ENCODE measurements around the gene ANKMY1.

The ANKMY1 gene

DNA sequence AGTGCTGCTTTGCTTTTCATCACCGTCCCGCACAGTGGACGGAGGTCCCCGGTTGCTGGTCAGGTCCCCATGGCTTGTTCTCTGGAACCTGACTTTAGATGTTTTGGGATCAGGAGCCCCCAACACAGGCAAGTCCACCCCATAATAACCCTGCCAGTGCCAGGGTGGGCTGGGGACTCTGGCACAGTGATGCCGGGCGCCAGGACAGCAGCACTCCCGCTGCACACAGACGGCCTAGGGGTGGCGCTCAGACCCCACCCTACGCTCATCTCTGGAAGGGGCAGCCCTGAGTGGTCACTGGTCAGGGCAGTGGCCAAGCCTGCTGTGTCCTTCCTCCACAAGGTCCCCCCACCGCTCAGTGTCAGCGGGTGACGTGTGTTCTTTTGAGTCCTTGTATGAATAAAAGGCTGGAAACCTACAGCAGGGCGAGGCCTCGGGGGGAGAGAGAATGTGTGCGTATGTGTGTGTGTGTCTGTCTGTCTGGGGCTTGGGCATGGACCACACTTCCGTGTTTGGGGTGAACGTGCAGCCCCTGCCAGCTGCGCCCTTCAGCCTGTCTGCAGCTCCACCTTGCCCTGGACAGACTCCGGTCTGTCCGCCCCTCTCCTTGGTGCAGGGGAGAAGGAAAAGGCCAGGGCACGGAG, 90.0 kb downstream of the ANKMY1 start:
- no peak overlapping the region for H2AFZ ChIP-seq (ENCODE audit: low read length)
- no peaks in the 10 kb centered on the region for H3K4me1 ChIP-seq (ENCODE audit: insufficient read depth, low read length, poor library complexity, severe bottlenecking)
- no peaks in the 10 kb centered on the region for H4K20me1 ChIP-seq (ENCODE audit: insufficient read depth, low read length, poor library complexity, severe bottlenecking)

DNA sequence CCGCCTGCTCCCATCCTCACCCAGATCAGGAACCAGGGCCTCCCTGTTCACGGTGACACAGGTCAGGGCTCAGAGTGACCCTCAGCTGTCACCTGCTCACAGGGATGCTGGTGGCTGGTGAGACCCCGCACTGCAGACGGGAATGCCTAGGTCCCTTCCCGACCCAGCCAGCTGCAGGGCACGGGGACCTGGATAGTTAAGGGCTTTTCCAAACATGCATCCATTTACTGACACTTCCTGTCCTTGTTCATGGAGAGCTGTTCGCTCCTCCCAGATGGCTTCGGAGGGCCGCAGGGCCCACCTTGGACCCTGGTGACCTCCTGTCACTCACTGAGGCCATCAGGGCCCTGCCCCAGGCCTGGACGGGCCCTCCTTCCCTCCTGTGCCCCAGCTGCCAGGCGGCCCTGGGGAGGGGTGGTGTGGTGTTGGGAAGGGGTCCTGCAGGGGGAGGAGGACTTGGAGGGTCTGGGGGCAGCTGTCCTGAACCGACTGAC, 90.6 kb downstream of the ANKMY1 start:
- Histone ChIP-seq H3K4me2 (ENCODE audit: low read depth, low read length, poor library complexity, severe bottlenecking) (no peak overlapping the region), H3K9ac (ENCODE audit: low read depth, low read length, poor library complexity, severe bottlenecking) (no peak overlapping the region), H3K36me3 (ENCODE audit: insufficient read depth, low read length) (peaks cover 11% of the 10 kb centered on the region; the same call in 1 of the 2 replicates), H3K4me1 (ENCODE audit: insufficient read depth, low read length, poor library complexity, severe bottlenecking) (no peaks in the 10 kb centered on the region), H3K4me3 (ENCODE audit: low read length, poor library complexity, severe bottlenecking) (no peak overlapping the region), H4K20me1 (ENCODE audit: insufficient read depth, low read length, poor library complexity, severe bottlenecking) (no peaks in the 10 kb centered on the region), H3K9me3 (ENCODE audit: insufficient read depth, low read depth, low read length) (no peaks in the 10 kb centered on the region), H3K9me2 (replicated peaks; ENCODE audit: low read depth, low read length) (no peaks in the 10 kb centered on the region), H3K79me2 (ENCODE audit: insufficient read depth, low read length) (no peaks in the 10 kb centered on the region), H3K27me3 (ENCODE audit: insufficient read depth, low read length, poor library complexity, severe bottlenecking) (no peaks in the 10 kb centered on the region), H2AFZ (ENCODE audit: low read length) (no peak overlapping the region), H3F3A (ENCODE audit: low read depth) (no peaks in the 10 kb centered on the region)
- TF ChIP-seq, protein P1, sequence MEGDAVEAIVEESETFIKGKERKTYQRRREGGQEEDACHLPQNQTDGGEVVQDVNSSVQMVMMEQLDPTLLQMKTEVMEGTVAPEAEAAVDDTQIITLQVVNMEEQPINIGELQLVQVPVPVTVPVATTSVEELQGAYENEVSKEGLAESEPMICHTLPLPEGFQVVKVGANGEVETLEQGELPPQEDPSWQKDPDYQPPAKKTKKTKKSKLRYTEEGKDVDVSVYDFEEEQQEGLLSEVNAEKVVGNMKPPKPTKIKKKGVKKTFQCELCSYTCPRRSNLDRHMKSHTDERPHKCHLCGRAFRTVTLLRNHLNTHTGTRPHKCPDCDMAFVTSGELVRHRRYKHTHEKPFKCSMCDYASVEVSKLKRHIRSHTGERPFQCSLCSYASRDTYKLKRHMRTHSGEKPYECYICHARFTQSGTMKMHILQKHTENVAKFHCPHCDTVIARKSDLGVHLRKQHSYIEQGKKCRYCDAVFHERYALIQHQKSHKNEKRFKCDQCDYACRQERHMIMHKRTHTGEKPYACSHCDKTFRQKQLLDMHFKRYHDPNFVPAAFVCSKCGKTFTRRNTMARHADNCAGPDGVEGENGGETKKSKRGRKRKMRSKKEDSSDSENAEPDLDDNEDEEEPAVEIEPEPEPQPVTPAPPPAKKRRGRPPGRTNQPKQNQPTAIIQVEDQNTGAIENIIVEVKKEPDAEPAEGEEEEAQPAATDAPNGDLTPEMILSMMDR (conservative IDR thresholded peaks at IDR 0.05; ENCODE audit: low read length) = no peak
- TF ChIP-seq EZH2phosphoT487 (IDR thresholded peaks at IDR 0.05; ENCODE audit: borderline replicate concordance) = no peak

More for the DNA sequence above, 90.0 kb downstream of the ANKMY1 start:
- H3K9ac ChIP-seq (ENCODE audit: low read depth, low read length, poor library complexity, severe bottlenecking) = no peak overlapping the region
- H3K4me3 ChIP-seq (ENCODE audit: low read length, poor library complexity, severe bottlenecking) = no peak overlapping the region
- no peaks in the 10 kb centered on the region for H3K79me2 ChIP-seq (ENCODE audit: insufficient read depth, low read length)
- H3K9me2 ChIP-seq (replicated peaks; ENCODE audit: low read depth, low read length) = no peaks in the 10 kb centered on the region
- no peaks in the 10 kb centered on the region for H3F3A ChIP-seq (ENCODE audit: low read depth)
- H3K36me3 ChIP-seq (ENCODE audit: insufficient read depth, low read length) = peaks cover 11% of the 10 kb centered on the region; the same call in 1 of the 2 replicates
- no peaks in the 10 kb centered on the region for H3K27me3 ChIP-seq (ENCODE audit: insufficient read depth, low read length, poor library complexity, severe bottlenecking)
- no peak overlapping the region for H3K4me2 ChIP-seq (ENCODE audit: low read depth, low read length, poor library complexity, severe bottlenecking)
- no peak for TF ChIP-seq EZH2phosphoT487 (IDR thresholded peaks at IDR 0.05; ENCODE audit: borderline replicate concordance)
- TF ChIP-seq, protein P1 (conservative IDR thresholded peaks at IDR 0.05; ENCODE audit: low read length) = no peak
- H3K9me3 ChIP-seq (ENCODE audit: insufficient read depth, low read depth, low read length) = no peaks in the 10 kb centered on the region

GRCh38 chr2:240466579-240467148, 91.1 kb downstream of the ANKMY1 start:
- Histone ChIP-seq H4K20me1 (ENCODE audit: insufficient read depth, low read length, poor library complexity, severe bottlenecking) (no peaks in the 10 kb centered on the region), H3K9ac (ENCODE audit: low read depth, low read length, poor library complexity, severe bottlenecking) (no peak overlapping the region), H3K9me3 (ENCODE audit: insufficient read depth, low read depth, low read length) (no peaks in the 10 kb centered on the region), H2AFZ (ENCODE audit: low read length) (no peak overlapping the region), H3K4me3 (ENCODE audit: low read length, poor library complexity, severe bottlenecking) (no peak overlapping the region), H3K27me3 (ENCODE audit: insufficient read depth, low read length, poor library complexity, severe bottlenecking) (no peaks in the 10 kb centered on the region), H3F3A (ENCODE audit: low read depth) (no peaks in the 10 kb centered on the region), H3K9me2 (replicated peaks; ENCODE audit: low read depth, low read length) (no peaks in the 10 kb centered on the region), H3K4me1 (ENCODE audit: insufficient read depth, low read length, poor library complexity, severe bottlenecking) (no peaks in the 10 kb centered on the region), H3K79me2 (ENCODE audit: insufficient read depth, low read length) (no peaks in the 10 kb centered on the region), H3K4me2 (ENCODE audit: low read depth, low read length, poor library complexity, severe bottlenecking) (no peak overlapping the region), H3K36me3 (ENCODE audit: insufficient read depth, low read length) (peaks cover 11% of the 10 kb centered on the region; the same call in 1 of the 2 replicates)
- no peak for TF ChIP-seq EZH2phosphoT487 (IDR thresholded peaks at IDR 0.05; ENCODE audit: borderline replicate concordance)
- TF ChIP-seq, protein P1 (conservative IDR thresholded peaks at IDR 0.05; ENCODE audit: low read length) = no peak
